ENCODE measurements around the gene SUSD2. TPM values are rescaled to one million over a fixed set of nuclear protein-coding genes. Genes with fewer than 3 reads are reported as not detected.

The SUSD2 gene
- total RNA-seq, 1 experiment from 2014 or later, result 1.1 TPM

DNA sequence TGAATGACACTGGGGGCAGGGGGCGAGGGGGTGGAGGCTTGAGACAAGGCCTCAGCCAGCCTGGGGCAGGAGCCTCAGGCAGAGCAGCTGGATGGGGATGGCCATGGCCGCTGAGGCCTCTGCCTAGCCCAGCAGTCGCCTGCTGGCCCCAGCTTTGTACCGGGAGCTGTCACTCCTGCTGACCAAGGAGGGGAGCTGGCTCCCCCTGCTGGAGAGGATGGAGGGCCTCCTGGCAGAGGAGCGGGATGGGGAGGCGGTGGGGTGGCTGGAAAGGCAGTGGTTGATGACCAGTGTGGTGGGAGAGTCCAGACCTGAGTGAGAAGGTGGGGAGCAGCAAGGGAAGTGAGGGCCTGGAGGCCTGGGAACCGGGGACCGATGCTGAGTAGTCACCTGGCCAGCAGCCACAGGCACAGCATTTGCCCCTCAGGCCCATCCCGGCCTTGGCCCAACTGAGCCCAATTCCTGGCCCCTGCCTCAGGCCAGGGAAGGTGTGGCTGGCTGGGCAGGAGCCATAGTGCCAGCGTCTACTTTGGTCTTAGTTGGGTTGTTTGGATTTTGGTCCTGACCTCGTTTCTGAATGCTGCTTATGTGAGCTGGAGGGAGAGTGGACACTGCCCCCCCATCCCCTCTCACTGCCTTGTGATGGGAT, 6.0 kb upstream of the SUSD2 start:
- POLR2A ChIA-PET, result no interaction called here
- CTCF ChIA-PET, result interaction anchor here (0.6 to 5.0 kb wide), 32 partner anchors 9 to 404 kb away, joined by 3 to 96 read pairs (median 4); partner anchors contain the start of gene GUCD1

DNA sequence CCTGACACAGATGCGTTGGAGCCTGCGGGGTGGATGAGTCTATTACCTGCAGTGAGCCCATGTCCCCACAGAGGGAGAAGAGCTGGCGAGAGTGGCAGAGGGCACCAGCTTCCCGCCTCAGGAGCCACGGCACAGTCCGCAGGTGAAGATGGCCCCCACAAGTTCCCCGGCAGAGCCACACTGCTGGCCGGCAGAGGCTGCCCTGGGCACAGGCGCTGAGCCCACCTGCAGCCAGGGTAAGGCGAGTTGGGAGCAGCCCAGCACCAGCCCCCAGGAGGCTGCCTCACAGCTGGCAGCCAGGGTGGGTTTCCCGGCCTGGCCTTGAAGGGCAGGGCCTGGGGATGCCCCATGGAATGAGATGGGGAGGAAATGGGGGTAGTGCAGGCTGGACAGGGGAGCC, 5.2 kb upstream of the SUSD2 start:
- DNase-seq (ENCODE audit: low spot score) (no peak), ATAC-seq (no peak)
- ChIA-PET POLR2A (no interaction called here), CTCF (interaction anchor here (1.2 to 5.0 kb wide), 10 partner anchors 11 to 88 kb away, joined by 3 to 96 read pairs (median 22); no protein-coding TSS in a partner anchor)
- Mint-ChIP-seq H3K27ac (no peak overlapping the region), H3K9me3 (no peaks in the 10 kb centered on the region), H3K27me3 (ENCODE audit: low read depth) (no peaks in the 10 kb centered on the region), H3K4me1 (peaks cover 3% of the 10 kb centered on the region; the same call in 1 of the 2 replicates), H3K36me3 (peaks cover 8% of the 10 kb centered on the region; the same call in 1 of the 2 replicates), H3K4me3 (no peak overlapping the region)
- no peak for TF ChIP-seq FOXP1 (CRISPR knock-in tag; IDR thresholded peaks at IDR 0.05; ENCODE audit: borderline replicate concordance)
- no peak for TF ChIP-seq ZNF219 (CRISPR knock-in tag; IDR thresholded peaks at IDR 0.05; ENCODE audit: borderline replicate concordance)
- TF ChIP-seq, protein P1, sequence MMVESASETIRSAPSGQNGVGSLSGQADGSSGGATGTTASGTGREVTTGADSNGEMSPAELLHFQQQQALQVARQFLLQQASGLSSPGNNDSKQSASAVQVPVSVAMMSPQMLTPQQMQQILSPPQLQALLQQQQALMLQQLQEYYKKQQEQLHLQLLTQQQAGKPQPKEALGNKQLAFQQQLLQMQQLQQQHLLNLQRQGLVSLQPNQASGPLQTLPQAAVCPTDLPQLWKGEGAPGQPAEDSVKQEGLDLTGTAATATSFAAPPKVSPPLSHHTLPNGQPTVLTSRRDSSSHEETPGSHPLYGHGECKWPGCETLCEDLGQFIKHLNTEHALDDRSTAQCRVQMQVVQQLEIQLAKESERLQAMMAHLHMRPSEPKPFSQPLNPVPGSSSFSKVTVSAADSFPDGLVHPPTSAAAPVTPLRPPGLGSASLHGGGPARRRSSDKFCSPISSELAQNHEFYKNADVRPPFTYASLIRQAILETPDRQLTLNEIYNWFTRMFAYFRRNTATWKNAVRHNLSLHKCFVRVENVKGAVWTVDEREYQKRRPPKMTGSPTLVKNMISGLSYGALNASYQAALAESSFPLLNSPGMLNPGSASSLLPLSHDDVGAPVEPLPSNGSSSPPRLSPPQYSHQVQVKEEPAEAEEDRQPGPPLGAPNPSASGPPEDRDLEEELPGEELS (CRISPR knock-in tag; IDR thresholded peaks at IDR 0.05), result no peak
- no peak for TF ChIP-seq MYBL2 (CRISPR knock-in tag; IDR thresholded peaks at IDR 0.05)
- TF ChIP-seq, protein P2, sequence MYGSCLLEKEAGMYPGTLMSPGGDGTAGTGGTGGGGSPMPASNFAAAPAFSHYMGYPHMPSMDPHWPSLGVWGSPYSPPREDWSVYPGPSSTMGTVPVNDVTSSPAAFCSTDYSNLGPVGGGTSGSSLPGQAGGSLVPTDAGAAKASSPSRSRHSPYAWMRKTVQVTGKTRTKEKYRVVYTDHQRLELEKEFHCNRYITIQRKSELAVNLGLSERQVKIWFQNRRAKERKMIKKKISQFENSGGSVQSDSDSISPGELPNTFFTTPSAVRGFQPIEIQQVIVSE (CRISPR knock-in tag; IDR thresholded peaks at IDR 0.05; ENCODE audit: borderline replicate concordance), result no peak
- TF ChIP-seq JUN (CRISPR knock-in tag; IDR thresholded peaks at IDR 0.05), result no peak
- no peak for TF ChIP-seq NFATC4 (CRISPR knock-in tag; IDR thresholded peaks at IDR 0.05)
- TF ChIP-seq RORB (CRISPR knock-in tag; IDR thresholded peaks at IDR 0.05), result no peak
- TF ChIP-seq, protein P3, sequence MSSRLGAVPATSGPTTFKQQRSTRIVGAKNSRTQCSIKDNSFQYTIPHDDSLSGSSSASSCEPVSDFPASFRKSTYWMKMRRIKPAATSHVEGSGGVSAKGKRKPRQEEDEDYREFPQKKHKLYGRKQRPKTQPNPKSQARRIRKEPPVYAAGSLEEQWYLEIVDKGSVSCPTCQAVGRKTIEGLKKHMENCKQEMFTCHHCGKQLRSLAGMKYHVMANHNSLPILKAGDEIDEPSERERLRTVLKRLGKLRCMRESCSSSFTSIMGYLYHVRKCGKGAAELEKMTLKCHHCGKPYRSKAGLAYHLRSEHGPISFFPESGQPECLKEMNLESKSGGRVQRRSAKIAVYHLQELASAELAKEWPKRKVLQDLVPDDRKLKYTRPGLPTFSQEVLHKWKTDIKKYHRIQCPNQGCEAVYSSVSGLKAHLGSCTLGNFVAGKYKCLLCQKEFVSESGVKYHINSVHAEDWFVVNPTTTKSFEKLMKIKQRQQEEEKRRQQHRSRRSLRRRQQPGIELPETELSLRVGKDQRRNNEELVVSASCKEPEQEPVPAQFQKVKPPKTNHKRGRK (CRISPR knock-in tag; IDR thresholded peaks at IDR 0.05; ENCODE audit: borderline replicate concordance), result no peak
- TF ChIP-seq ZNF232 (CRISPR knock-in tag; IDR thresholded peaks at IDR 0.05), result no peak

More for the DNA sequence above, 6.0 kb upstream of the SUSD2 start:
- TF ChIP-seq, protein P1 (CRISPR knock-in tag; IDR thresholded peaks at IDR 0.05), result no peak
- TF ChIP-seq, protein P4, sequence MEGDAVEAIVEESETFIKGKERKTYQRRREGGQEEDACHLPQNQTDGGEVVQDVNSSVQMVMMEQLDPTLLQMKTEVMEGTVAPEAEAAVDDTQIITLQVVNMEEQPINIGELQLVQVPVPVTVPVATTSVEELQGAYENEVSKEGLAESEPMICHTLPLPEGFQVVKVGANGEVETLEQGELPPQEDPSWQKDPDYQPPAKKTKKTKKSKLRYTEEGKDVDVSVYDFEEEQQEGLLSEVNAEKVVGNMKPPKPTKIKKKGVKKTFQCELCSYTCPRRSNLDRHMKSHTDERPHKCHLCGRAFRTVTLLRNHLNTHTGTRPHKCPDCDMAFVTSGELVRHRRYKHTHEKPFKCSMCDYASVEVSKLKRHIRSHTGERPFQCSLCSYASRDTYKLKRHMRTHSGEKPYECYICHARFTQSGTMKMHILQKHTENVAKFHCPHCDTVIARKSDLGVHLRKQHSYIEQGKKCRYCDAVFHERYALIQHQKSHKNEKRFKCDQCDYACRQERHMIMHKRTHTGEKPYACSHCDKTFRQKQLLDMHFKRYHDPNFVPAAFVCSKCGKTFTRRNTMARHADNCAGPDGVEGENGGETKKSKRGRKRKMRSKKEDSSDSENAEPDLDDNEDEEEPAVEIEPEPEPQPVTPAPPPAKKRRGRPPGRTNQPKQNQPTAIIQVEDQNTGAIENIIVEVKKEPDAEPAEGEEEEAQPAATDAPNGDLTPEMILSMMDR (IDR thresholded peaks at IDR 0.05), result peak; percentile 90
- TF ChIP-seq, protein P5, sequence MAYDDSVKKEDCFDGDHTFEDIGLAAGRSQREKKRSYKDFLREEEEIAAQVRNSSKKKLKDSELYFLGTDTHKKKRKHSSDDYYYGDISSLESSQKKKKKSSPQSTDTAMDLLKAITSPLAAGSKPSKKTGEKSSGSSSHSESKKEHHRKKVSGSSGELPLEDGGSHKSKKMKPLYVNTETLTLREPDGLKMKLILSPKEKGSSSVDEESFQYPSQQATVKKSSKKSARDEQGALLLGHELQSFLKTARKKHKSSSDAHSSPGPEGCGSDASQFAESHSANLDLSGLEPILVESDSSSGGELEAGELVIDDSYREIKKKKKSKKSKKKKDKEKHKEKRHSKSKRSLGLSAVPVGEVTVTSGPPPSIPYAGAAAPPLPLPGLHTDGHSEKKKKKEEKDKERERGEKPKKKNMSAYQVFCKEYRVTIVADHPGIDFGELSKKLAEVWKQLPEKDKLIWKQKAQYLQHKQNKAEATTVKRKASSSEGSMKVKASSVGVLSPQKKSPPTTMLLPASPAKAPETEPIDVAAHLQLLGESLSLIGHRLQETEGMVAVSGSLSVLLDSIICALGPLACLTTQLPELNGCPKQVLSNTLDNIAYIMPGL (CRISPR knock-in tag; IDR thresholded peaks at IDR 0.05), result 0 out of 2 replicates have a peak, but pooled peaks have one; percentile 29
- TF ChIP-seq, protein P6, sequence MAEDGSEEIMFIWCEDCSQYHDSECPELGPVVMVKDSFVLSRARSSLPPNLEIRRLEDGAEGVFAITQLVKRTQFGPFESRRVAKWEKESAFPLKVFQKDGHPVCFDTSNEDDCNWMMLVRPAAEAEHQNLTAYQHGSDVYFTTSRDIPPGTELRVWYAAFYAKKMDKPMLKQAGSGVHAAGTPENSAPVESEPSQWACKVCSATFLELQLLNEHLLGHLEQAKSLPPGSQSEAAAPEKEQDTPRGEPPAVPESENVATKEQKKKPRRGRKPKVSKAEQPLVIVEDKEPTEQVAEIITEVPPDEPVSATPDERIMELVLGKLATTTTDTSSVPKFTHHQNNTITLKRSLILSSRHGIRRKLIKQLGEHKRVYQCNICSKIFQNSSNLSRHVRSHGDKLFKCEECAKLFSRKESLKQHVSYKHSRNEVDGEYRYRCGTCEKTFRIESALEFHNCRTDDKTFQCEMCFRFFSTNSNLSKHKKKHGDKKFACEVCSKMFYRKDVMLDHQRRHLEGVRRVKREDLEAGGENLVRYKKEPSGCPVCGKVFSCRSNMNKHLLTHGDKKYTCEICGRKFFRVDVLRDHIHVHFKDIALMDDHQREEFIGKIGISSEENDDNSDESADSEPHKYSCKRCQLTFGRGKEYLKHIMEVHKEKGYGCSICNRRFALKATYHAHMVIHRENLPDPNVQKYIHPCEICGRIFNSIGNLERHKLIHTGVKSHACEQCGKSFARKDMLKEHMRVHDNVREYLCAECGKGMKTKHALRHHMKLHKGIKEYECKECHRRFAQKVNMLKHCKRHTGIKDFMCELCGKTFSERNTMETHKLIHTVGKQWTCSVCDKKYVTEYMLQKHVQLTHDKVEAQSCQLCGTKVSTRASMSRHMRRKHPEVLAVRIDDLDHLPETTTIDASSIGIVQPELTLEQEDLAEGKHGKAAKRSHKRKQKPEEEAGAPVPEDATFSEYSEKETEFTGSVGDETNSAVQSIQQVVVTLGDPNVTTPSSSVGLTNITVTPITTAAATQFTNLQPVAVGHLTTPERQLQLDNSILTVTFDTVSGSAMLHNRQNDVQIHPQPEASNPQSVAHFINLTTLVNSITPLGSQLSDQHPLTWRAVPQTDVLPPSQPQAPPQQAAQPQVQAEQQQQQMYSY (CRISPR knock-in tag; IDR thresholded peaks at IDR 0.05), result no peak
- no peak overlapping the region for H3K4me3 Mint-ChIP-seq
- no peak overlapping the region for H3K27ac Mint-ChIP-seq
- ATAC-seq (peak; percentile 85), DNase-seq (ENCODE audit: low spot score) (peak; percentile 91)
- no peaks in the 10 kb centered on the region for H3K4me1 Mint-ChIP-seq
- no peaks in the 10 kb centered on the region for H3K9me3 Mint-ChIP-seq
- H3K27me3 Mint-ChIP-seq (ENCODE audit: low read depth), result no peaks in the 10 kb centered on the region
- peaks cover 8% of the 10 kb centered on the region; the same call in 1 of the 2 replicates for H3K36me3 Mint-ChIP-seq

All from WTC11 (cell line).